Fibroblast of lung (primary cell): Measurements from ENCODE around the gene SLAMF9. TPM values are rescaled to one million over a fixed set of nuclear protein-coding genes. Genes with fewer than 3 reads are reported as not detected.

Experiments
- DNase-seq, 2 donors: peaks; one replicate each; pipeline versions ENCODE4 v3.0.0 to v3.0.0-alpha.2; 2010; ENCODE audit warnings: low read depth in 2 of 2
- H2AFZ ChIP-seq: 2 replicates; pipeline ENCODE4 v1.5.1; 2012; ENCODE audit warnings: low read length, control low read depth, inconsistent platforms
- H3K27ac ChIP-seq: 2 replicates; pipeline ENCODE4 v1.5.1; 2011; ENCODE audit warnings: low read length, control low read depth; ENCODE audit not compliant: insufficient read depth
- H3K27me3 ChIP-seq: 2 replicates; pipeline ENCODE4 v1.5.1; 2011; ENCODE audit warnings: mild to moderate bottlenecking, low read length; ENCODE audit not compliant: control insufficient read depth, insufficient read depth
- H3K36me3 ChIP-seq: 2 replicates; pipeline ENCODE4 v1.5.1; 2011; ENCODE audit warnings: low read length; ENCODE audit not compliant: control insufficient read depth, insufficient read depth
- H3K4me1 ChIP-seq: 2 replicates; pipeline ENCODE4 v1.5.1; 2011; ENCODE audit warnings: low read length; ENCODE audit not compliant: control insufficient read depth, insufficient read depth; ENCODE audit errors: extremely low read depth
- H3K4me2 ChIP-seq: 2 replicates; pipeline ENCODE4 v1.5.1; 2011; ENCODE audit warnings: low read length, control low read depth; ENCODE audit not compliant: insufficient read depth; ENCODE audit errors: extremely low read depth
- H3K4me3 ChIP-seq, 4 experiments: fragments of 200-600 bp in 1 of 4; sonication (generic) in 1 of 4; replicated peaks in 1 of 4; 2 replicates each; pipeline ENCODE4 v1.5.1; 2011 to 2016; ENCODE audit warnings: low read length in 4 of 4, low read depth in 3 of 4, mild to moderate bottlenecking in 3 of 4, control low read depth in 2 of 4, inconsistent platforms in 1 of 4, mixed read lengths in 1 of 4; ENCODE audit not compliant: insufficient read depth in 1 of 4; ENCODE audit errors: control extremely low read depth in 1 of 4
- H3K79me2 ChIP-seq: 2 replicates; pipeline ENCODE4 v1.5.1; 2012; ENCODE audit warnings: mild to moderate bottlenecking, low read length, inconsistent platforms; ENCODE audit not compliant: control insufficient read depth, insufficient read depth
- H3K9ac ChIP-seq: 2 replicates; pipeline ENCODE4 v1.5.1; 2011; ENCODE audit warnings: mild to moderate bottlenecking, low read length, control low read depth; ENCODE audit not compliant: insufficient read depth
- H3K9me3 ChIP-seq: 2 replicates; pipeline ENCODE4 v1.5.1; 2012; ENCODE audit warnings: low read depth, low read length; ENCODE audit not compliant: control insufficient read depth, insufficient read depth
- H4K20me1 ChIP-seq: 2 replicates; pipeline ENCODE4 v1.5.1; 2011; ENCODE audit warnings: low read length; ENCODE audit not compliant: control insufficient read depth, insufficient read depth; ENCODE audit errors: extremely low read depth
- EZH2 ChIP-seq: IDR thresholded peaks from 2 replicates; pipeline ENCODE4 v1.5.1; 2012; ENCODE audit warnings: low read length, control low read depth, mild to moderate bottlenecking; ENCODE audit errors: missing control alignments
- polyA plus RNA-seq, 2 donors: library from polyadenylated mRNA; depleted of rRNA in 1 of 2; stranded (reverse) in 1 of 2; unstranded in 1 of 2; fragments of >200 nt; gene quantifications; 2 replicates each; pipeline ENCODE4 v1.2.1, GENCODE V29; 2011 to 2012; ENCODE audit warnings: missing spikeins in 1 of 2
- total RNA-seq: library from RNA; depleted of rRNA; stranded (reverse); fragments of >200 nt; gene quantifications from 2 replicates; pipeline ENCODE4 v1.2.1, GENCODE V29; 2014
- TF ChIP-seq, protein P1 (sequence below), 2 donors: IDR thresholded peaks in 1 of 2; conservative IDR thresholded peaks in 1 of 2; 1 replicate in 1 of 2; 2 replicates in 1 of 2; pipeline ENCODE4 v1.5.1; 2011 to 2012; ENCODE audit warnings: low read length in 2 of 2, control low read depth in 1 of 2, inconsistent platforms in 1 of 2, low read depth in 1 of 2, mild to moderate bottlenecking in 1 of 2

SLAMF9 gene
- total and polyA plus RNA-seq, 2 donors (not counting 1 experiment from before 2014, with no cell fraction given): not detected

- H3K9ac ChIP-seq: no peak overlapping the region
- H3K9me3 ChIP-seq: no peaks in the 10 kb centered on the region
- no peaks in the 10 kb centered on the region for H4K20me1 ChIP-seq
- H3K27ac ChIP-seq: no peak overlapping the region
- no peaks in the 10 kb centered on the region for H3K36me3 ChIP-seq
- H3K4me2 ChIP-seq: no peak overlapping the region
- no peak overlapping the region for H3K4me3 ChIP-seq
- no peak overlapping the region for H2AFZ ChIP-seq
- H3K4me1 ChIP-seq: no peaks in the 10 kb centered on the region
- peaks cover 10% of the 10 kb centered on the region for H3K27me3 ChIP-seq
- no peaks in the 10 kb centered on the region for H3K79me2 ChIP-seq
- TF ChIP-seq EZH2: no peak
- TF ChIP-seq, protein P1, sequence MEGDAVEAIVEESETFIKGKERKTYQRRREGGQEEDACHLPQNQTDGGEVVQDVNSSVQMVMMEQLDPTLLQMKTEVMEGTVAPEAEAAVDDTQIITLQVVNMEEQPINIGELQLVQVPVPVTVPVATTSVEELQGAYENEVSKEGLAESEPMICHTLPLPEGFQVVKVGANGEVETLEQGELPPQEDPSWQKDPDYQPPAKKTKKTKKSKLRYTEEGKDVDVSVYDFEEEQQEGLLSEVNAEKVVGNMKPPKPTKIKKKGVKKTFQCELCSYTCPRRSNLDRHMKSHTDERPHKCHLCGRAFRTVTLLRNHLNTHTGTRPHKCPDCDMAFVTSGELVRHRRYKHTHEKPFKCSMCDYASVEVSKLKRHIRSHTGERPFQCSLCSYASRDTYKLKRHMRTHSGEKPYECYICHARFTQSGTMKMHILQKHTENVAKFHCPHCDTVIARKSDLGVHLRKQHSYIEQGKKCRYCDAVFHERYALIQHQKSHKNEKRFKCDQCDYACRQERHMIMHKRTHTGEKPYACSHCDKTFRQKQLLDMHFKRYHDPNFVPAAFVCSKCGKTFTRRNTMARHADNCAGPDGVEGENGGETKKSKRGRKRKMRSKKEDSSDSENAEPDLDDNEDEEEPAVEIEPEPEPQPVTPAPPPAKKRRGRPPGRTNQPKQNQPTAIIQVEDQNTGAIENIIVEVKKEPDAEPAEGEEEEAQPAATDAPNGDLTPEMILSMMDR (conservative IDR thresholded peaks at IDR 0.05 in 1 of 2, IDR thresholded peaks at IDR 0.05 in 1 of 2; ENCODE audit: low read depth in 1 of 2, low read length in 2 of 2): no peak
- no peak for DNase-seq
Observed at GRCh38 chr1:159951016-159951415, 3.0 kb downstream of the SLAMF9 start.

DNA sequence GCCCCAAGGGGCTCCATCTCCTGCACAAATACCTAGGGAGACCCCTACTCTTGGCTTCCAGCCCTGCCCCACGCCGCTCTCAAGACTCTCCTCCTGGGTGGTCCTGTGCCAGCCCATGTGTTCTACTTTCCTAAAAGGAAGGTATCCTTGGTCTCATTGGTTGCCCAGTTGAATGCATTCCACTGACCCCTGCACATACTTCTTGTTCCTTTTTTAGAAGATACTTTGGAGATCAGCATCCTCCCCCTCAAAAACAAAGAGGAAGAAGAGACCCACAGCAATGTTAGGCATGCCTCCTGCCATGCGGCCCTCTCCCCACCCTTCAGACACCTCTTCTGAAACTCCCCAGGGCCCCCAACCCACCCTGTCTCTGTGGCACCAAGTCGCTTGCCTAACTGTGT is 4.1 kb downstream of the SLAMF9 start:
- TF ChIP-seq, protein P1 (conservative IDR thresholded peaks at IDR 0.05 in 1 of 2, IDR thresholded peaks at IDR 0.05 in 1 of 2; ENCODE audit: low read depth in 1 of 2, low read length in 2 of 2): no peak
- no peak for TF ChIP-seq EZH2
- H3K36me3 ChIP-seq: no peaks in the 10 kb centered on the region
- H3K4me2 ChIP-seq: no peak overlapping the region
- no peaks in the 10 kb centered on the region for H3K79me2 ChIP-seq
- no peaks in the 10 kb centered on the region for H4K20me1 ChIP-seq
- DNase-seq: no peak
- no peak overlapping the region for H2AFZ ChIP-seq
- H3K27ac ChIP-seq: no peak overlapping the region
- no peaks in the 10 kb centered on the region for H3K9me3 ChIP-seq
- H3K4me3 ChIP-seq: no peak overlapping the region
- H3K27me3 ChIP-seq: peaks cover 16% of the 10 kb centered on the region
- H3K9ac ChIP-seq: no peak overlapping the region
- no peaks in the 10 kb centered on the region for H3K4me1 ChIP-seq

- Histone ChIP-seq H3K4me2 (no peak overlapping the region), H3K4me3 (no peak overlapping the region), H3K4me1 (no peaks in the 10 kb centered on the region), H2AFZ (no peak overlapping the region), H3K79me2 (no peaks in the 10 kb centered on the region), H3K36me3 (no peaks in the 10 kb centered on the region), H3K27me3 (peaks cover 23% of the 10 kb centered on the region), H3K9me3 (no peaks in the 10 kb centered on the region), H4K20me1 (no peaks in the 10 kb centered on the region), H3K9ac (no peak overlapping the region), H3K27ac (no peak overlapping the region)
- no peak for DNase-seq
- TF ChIP-seq, protein P1 (conservative IDR thresholded peaks at IDR 0.05 in 1 of 2, IDR thresholded peaks at IDR 0.05 in 1 of 2; ENCODE audit: low read depth in 1 of 2, low read length in 2 of 2): no peak
- TF ChIP-seq EZH2: no peak
Observed at GRCh38 chr1:159949123-159949522, 4.9 kb downstream of the SLAMF9 start.
